NK-92 treated with Interleukin-12 subunit alpha and Interleukin-12 subunit beta, amount 100 ng/mL, for 24 hours (cell line): ENCODE measurements around the gene TNFSF11.

Source experiments
- DNase-seq: peaks from one replicate; lab custom pipeline; 2025; lab: John Stamatoyannopoulos, UW

Gene TNFSF11

DNA sequence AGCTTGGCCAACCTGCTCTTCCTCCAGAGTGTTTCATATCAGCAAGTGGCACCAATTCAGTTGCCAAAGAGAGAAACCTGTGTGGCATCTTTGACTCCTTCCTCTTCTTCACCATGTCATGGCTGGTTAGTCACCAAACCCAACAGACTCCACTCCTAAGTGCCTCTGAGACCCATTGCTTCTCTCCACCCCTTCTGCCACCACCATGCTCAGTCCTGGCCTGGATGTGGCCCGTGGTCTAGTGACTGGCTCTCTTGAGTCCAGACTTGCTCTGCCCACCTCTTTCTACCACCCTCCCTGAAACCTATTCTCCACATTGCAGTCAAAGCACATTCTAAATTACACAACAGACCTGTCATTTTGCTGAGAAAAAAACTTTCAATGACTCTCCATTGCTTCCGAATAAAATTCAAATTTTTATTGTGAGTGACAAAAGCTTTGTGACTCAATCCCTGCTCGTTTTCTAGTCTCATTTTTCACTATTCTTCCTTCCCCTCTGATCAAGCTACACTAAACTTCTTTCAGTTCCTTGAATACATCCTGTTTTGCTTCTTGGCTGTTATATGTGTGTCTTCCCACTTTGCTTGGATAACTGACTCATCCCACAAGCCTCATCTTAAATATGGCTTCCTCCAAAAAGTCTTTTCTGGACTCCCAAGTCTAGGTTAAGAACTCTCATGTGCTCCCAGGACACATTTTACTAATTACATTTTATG is 12.0 kb upstream of the TNFSF11 start:
- no peak for DNase-seq

- DNase-seq = no peak
Observed at GRCh38 chr13:42567906-42568305, 6.0 kb upstream of the TNFSF11 start.

DNA sequence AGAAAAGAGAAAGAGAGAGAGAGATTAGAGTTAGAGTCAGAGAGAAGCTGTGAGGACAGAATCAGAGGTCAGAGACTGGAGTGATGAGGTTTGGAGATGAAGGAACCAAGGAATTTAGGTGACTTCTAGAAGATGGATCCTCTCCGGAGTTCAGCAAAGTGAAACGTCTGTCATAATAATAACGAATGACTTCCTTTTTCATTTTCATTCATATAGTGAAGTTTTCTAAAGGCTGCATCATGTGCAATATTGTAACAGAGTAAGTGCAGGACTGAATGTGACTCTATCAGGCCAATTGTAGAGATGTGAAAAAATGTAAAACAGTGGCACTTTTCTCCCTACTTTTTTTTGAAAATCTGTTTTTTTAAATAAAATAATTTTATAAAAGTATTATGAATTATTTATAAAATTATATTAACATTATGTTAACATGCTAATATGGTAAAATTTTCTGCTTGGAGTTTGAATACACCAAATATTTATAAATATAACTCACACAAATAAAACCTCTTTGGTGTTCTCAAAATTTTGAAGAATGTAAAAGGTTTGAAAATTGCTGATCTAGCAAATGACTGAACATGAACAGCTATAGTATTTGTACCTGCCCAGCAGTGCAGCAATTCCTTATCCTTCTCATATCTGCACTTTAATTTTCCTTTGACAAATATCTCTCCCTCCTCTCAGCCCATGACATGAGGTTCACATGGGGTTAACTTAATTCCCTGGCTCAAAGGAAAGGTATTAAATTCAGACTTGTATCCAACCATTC is 4.2 kb upstream of the TNFSF11 start:
- DNase-seq = no peak

GRCh38 chr13:42571895-42572294 is 2.1 kb upstream of the TNFSF11 start:
- no peak for DNase-seq

- no peak for DNase-seq
Observed at GRCh38 chr13:42574435-42575311, 721 bp downstream of the TNFSF11 start.

DNA sequence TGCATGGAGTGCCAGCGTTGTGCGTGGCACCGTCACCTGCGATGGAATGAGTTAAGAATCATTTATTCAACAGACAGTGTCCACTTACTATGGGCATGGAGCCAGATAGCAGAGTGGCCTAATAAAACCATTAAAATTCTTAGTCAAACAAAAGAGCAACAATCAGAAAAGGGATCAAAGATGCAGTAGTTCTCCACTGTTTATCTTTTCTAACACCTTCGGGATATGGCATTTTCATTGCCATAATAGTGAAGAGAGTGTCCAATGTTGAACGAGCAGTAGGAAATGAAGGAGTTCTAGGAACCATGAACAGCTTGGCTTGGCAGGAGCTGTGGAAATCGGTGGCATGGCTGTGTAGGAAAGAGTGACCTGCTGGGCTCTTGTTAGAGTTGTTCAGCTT is 2.0 kb downstream of the TNFSF11 start:
- DNase-seq = no peak

DNA sequence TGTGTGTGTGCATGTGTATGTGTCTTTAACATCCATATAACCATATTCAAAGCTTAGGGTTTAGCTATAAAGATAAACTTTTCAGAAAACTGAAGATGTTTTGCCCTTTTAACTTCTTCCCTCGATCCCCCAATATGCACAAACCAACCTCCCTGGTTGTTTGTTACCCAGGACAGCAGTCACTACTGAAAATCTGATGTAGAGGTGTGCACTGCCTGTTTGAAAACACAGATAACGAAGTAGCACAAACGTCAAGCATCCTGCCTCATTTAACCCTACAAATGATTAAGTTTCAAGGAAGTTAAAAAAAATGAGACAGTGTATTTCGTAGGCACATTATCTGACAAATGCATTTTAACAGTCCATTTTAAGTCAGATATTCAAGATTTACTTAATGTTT is 3.6 kb downstream of the TNFSF11 start:
- no peak for DNase-seq

DNA sequence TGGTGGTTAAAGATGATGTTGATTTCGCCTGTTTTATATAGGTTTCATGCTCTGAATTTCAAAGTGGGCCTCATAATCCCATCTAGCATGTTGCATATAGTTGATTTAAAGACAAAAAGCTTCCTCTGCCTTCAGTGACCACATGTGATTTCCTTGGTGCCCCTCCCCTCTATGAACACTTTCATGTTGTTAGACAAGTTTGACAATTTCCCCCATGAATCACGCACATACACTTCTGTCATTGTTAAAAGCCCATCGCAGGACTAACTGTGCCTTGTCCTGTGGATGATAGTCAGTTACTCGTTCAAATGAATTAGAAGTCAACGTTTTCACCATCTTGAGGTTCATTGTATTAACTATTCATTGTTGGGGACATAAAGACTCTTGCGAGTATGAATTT is 6.7 kb downstream of the TNFSF11 start:
- DNase-seq = no peak

- DNase-seq = no peak
Observed at GRCh38 chr13:42581427-42581826, 7.5 kb downstream of the TNFSF11 start.

- no peak for DNase-seq
Observed at GRCh38 chr13:42591602-42592001, 17.6 kb downstream of the TNFSF11 start.

DNA sequence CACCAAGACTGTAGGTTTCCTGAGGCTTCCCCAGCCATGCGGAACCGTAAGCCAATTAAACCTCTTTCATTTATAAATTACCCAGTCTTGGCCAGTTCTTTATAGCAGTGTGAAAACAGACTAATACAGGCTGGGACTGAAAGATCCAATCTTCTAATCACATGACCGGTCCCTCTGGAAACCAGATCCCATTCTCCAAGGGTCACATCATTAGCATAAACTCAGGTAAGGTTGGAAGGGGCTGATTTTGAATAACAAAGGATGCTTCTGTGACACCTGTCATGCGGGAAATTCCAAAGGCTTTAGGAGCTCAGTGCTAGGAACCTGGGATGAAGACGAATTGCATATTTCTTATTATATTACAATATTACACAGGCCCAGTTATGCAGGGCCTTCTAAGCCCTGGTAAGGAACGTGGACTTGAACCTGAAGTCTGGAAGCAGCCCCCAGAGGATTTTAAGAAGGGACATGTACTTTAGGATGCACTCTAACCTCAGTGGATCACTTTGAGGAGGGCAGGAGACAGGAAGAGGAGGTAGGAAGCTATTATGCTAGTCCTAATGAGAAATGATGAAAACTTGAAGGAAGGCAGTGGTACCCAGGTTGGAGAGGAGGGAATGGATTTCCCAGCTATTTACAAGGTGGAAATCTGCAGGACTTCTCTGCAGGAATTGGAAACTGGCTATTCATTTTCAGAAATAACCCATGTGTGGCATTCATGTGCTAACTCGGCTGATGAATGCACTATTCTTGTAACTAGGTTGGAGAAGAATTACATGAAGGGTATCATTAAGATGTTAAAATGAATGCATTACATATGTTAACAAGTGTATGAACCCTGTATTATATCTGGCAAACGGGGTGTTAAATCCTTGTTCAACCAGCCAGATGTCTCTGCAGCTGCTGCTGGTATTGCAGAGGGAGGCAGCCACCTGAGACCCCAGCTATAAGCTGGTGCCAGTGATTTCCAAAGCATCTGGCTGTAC is 19.3 kb downstream of the TNFSF11 start:
- no peak for DNase-seq

DNA sequence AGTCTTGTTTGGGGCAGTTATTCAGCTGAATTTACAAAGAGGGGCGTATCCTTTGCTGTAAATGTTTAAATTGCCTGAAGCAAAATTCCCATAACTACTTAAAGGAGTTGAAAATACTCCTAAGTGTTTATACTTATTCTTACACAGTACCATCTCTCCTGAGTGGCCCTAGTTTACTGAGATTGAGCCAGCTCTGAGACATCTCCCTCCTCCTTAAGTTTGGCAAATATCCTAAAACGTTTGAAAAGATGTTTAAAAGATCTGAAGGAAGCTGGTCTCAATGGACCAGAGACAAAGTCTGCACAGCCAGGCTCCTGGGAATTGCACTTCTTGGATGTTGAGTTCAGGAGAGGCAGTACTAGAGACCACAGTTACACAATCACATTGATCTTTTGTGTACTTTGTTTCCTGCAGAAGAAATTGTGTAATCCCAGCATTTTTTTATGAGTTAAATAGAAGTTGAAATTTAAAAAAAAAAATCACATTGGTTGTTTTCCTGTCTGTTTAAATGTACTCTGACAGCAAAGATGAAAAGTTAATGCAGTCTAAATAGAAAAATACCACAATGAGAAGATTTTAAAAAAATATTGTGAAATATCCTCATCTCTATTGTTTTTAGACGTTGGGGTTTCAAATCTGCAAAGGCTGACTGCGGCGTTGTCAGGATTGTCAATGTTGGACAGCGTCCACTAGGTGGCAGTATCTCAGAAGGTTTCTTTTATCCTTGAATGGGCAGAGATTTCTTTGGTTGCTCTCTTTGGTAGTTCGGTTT is 20.7 kb downstream of the TNFSF11 start:
- peak; percentile 7 for DNase-seq

GRCh38 chr13:42595253-42595571 is 21.3 kb downstream of the TNFSF11 start:
- no peak for DNase-seq

- DNase-seq = no peak
Observed at GRCh38 chr13:42597505-42597904, 23.6 kb downstream of the TNFSF11 start.

DNA sequence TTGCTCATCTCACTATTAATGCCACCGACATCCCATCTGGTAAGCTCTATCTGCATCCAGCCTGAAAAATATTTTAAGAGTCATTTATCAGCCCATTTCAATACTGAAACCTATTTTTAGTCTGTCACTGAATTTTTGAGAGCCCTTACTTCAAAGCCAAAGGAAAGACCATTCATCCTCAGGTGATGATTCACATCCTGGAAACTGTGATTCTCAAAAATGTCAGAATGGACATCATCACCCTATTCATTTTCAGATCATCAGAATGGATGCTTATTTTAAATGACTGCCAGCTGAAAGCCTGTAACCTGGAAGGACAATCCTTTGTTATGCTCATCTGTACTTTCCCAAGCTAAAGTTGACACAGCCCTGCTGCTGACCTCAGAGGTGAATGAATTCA is 27.0 kb downstream of the TNFSF11 start:
- DNase-seq = no peak

DNA sequence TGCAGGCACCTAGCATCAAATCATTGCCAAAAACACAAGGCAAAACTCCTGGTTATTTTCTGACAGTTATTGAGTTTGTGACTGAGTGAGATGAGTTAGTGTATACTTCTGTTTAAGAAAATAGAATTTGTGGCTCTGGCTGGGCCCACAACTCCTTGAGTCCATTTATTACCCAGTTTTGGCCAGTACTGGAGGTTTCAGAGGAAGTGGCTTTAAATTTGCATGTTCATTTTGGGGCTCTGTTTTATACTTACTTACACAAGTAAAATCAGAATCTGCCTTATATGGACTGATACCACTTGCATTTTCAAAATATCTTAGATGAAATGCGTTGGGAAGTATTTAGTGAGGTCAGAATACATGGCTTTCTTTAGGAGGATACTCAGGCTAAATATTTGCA is 29.0 kb downstream of the TNFSF11 start:
- DNase-seq = no peak

DNA sequence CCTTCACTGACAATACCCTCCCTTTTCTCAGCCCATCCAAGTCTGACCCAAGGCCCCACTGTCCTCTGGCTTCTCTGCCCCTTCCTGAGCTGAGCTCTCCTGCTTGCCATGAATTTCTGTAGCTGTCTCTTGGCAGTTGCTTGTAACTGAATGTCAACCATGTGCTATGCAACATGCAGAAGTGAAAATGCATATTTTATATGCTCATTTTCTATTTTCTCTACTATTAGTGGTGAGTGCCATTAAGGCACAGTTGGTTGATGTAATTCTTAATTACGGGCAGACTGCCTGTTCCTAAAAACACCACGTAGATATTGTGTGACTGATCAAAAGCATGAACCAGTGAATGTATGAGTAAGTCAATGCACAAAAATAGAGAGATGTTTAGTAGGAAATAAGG is 29.6 kb downstream of the TNFSF11 start:
- no peak for DNase-seq

DNA sequence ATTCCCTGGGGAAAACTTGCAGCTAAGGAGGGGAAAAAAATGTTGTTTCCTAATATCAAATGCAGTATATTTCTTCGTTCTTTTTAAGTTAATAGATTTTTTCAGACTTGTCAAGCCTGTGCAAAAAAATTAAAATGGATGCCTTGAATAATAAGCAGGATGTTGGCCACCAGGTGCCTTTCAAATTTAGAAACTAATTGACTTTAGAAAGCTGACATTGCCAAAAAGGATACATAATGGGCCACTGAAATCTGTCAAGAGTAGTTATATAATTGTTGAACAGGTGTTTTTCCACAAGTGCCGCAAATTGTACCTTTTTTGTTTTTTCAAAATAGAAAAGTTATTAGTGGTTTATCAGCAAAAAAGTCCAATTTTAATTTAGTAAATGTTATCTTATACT is 33.6 kb downstream of the TNFSF11 start:
- no peak for DNase-seq

DNA sequence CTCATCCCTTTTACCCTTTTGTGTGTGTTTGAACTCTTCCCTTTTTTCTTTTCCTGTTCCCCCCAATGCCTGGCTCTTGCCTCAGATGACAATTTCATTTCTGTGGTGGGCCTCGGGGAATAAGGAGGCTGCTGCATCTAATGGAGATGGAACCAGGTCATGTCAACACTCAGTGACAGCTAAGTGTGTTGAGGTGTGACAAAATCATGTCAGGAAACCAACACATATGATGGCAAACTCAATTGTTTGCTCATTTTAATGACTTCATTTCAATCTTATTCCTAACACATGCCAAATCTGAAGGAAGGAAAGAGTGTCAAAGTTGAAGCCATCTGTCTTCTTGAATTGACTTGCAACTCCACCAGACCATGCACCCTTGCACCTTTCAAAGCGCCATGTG is 36.7 kb downstream of the TNFSF11 start:
- no peak for DNase-seq

DNA sequence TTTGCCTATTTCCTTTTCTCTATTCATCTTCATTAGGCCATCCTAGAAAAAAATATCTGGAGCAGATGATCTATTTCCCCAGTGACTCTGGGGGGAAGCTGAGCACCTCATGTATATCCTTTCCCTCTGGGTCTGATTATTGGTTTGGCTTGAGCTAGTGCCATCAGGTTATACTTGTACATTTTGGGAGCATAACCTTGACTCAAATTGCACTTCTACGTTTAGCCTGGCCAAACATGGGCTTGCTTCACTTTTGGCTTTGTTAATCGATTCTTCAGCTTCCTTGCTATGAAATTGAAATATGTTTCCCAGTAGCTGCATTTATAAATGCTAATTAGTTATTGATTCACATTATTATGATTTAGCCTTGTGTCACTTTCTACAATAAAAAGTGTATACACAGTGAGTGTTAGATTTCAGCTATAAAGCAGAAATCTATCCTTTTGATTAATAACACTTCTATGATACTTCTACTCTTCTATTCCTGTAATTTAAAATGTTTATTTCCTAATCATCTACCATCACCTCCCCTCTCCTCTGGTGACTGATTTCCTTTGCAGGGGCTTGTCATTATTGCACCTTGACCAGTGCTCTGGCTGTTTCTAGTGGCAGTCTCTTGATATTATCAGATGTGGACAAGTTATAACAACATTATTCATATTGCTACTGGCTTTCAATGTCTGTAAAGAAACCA is 37.3 kb downstream of the TNFSF11 start:
- DNase-seq = no peak
